Epidermal melanocyte (primary cell): ENCODE data around the gene EFR3B.
A peak's percentile ranks its signal among the peaks of the same experiment; 100 is the strongest.

ENCODE experiments used
- DNase-seq: peaks from one replicate; pipeline ENCODE4 v3.0.0; 2011; ENCODE audit warnings: low spot score; ENCODE audit not compliant: insufficient read length

EFR3B gene

GRCh38 chr2:25177211-25177611 is 135.3 kb downstream of the EFR3B start:
- DNase-seq: no peak

GRCh38 chr2:25178976-25179375 is 137.1 kb downstream of the EFR3B start:
- no peak for DNase-seq

GRCh38 chr2:25184254-25184653 is 142.4 kb downstream of the EFR3B start:
- no peak for DNase-seq

- no peak for DNase-seq
Observed at GRCh38 chr2:25187729-25188350, 146.0 kb downstream of the EFR3B start.

- no peak for DNase-seq
Observed at GRCh38 chr2:25188405-25188804, 146.5 kb downstream of the EFR3B start.

- no peak for DNase-seq
Observed at GRCh38 chr2:25190536-25190935, 148.7 kb downstream of the EFR3B start.

- DNase-seq: no peak
Observed at GRCh38 chr2:25194576-25195122, 152.8 kb downstream of the EFR3B start.

GRCh38 chr2:25197336-25198208 is 155.7 kb downstream of the EFR3B start:
- DNase-seq: no peak

- DNase-seq: peak; percentile 75
Observed at GRCh38 chr2:25198209-25198525, 156.3 kb downstream of the EFR3B start.

- no peak for DNase-seq
Observed at GRCh38 chr2:25198576-25198975, 156.7 kb downstream of the EFR3B start.

GRCh38 chr2:25201265-25201664 is 159.4 kb downstream of the EFR3B start:
- DNase-seq: no peak

- no peak for DNase-seq
Observed at GRCh38 chr2:25201794-25202193, 159.9 kb downstream of the EFR3B start.

- no peak for DNase-seq
Observed at GRCh38 chr2:25202275-25202674, 160.4 kb downstream of the EFR3B start.

GRCh38 chr2:25204190-25204838 is 162.4 kb downstream of the EFR3B start:
- DNase-seq: no peak

- DNase-seq: no peak
Observed at GRCh38 chr2:25207078-25207545, 165.2 kb downstream of the EFR3B start.
